Measurements from ENCODE around the gene CRTC1.

CRTC1 gene

GRCh38 chr19:18683109-18683957, at the start of gene CRTC1:
Gene CRTC1, plus strand, starts transcription at chr19:18683680. Its CDS starts 23 bp downstream, at chr19:18683703.
- peak; percentile 72 for DNase-seq (ENCODE audit: low spot score)

GRCh38 chr19:18634612-18635297, 48.7 kb upstream of the CRTC1 start:
- no peak for DNase-seq (ENCODE audit: low spot score)

- no peak for DNase-seq (ENCODE audit: low spot score)
Measured at GRCh38 chr19:18635831-18636182, 47.7 kb upstream of the CRTC1 start.

- peak; percentile 91 for DNase-seq (ENCODE audit: low spot score)
Measured at GRCh38 chr19:18636183-18636968, 47.1 kb upstream of the CRTC1 start.

- DNase-seq (ENCODE audit: low spot score), result no peak
Measured at GRCh38 chr19:18636969-18637629, 46.4 kb upstream of the CRTC1 start, which contains the start of gene KLHL26. Gene KLHL26, plus strand, starts transcription at chr19:18637028. Its CDS starts 27 bp downstream, at chr19:18637055.

- no peak for DNase-seq (ENCODE audit: low spot score)
Measured at GRCh38 chr19:18637673-18638630, 45.5 kb upstream of the CRTC1 start.

- no peak for DNase-seq (ENCODE audit: low spot score)
Measured at GRCh38 chr19:18639706-18640243, 43.7 kb upstream of the CRTC1 start.

GRCh38 chr19:18644196-18645034, 39.1 kb upstream of the CRTC1 start:
- peak; percentile 76 for DNase-seq (ENCODE audit: low spot score)

GRCh38 chr19:18645035-18645511, 38.4 kb upstream of the CRTC1 start:
- DNase-seq (ENCODE audit: low spot score), result peak; percentile 49

- DNase-seq (ENCODE audit: low spot score), result no peak
Measured at GRCh38 chr19:18646535-18647370, 36.7 kb upstream of the CRTC1 start.

- no peak for DNase-seq (ENCODE audit: low spot score)
Measured at GRCh38 chr19:18647371-18647767, 36.1 kb upstream of the CRTC1 start.

GRCh38 chr19:18647807-18648206, 35.7 kb upstream of the CRTC1 start:
- DNase-seq (ENCODE audit: low spot score), result no peak

GRCh38 chr19:18648973-18649315, 34.5 kb upstream of the CRTC1 start:
- DNase-seq (ENCODE audit: low spot score), result no peak

- peak; percentile 31 for DNase-seq (ENCODE audit: low spot score)
Measured at GRCh38 chr19:18649371-18650020, 34.0 kb upstream of the CRTC1 start.

- no peak for DNase-seq (ENCODE audit: low spot score)
Measured at GRCh38 chr19:18650021-18650390, 33.5 kb upstream of the CRTC1 start.

GRCh38 chr19:18650468-18651041, 32.9 kb upstream of the CRTC1 start:
- no peak for DNase-seq (ENCODE audit: low spot score)

- DNase-seq (ENCODE audit: low spot score), result no peak
Measured at GRCh38 chr19:18651300-18651699, 32.2 kb upstream of the CRTC1 start.

- DNase-seq (ENCODE audit: low spot score), result no peak
Measured at GRCh38 chr19:18651733-18652132, 31.7 kb upstream of the CRTC1 start.

Measured in pons (tissue), 1 donor.